ENCODE data around the gene ASB2.

Gene ASB2

GRCh38 chr14:94009767-94010166 lies 33.4 kb upstream of the ASB2 start:
- no peaks in the 10 kb centered on the region for H3K36me3 Mint-ChIP-seq (ENCODE audit: low read depth)
- no peak for DNase-seq
- no peak overlapping the region for H3K27ac Mint-ChIP-seq
- H3K27me3 Mint-ChIP-seq = peaks cover 13% of the 10 kb centered on the region
- H3K9me3 Mint-ChIP-seq = no peaks in the 10 kb centered on the region
- H3K4me3 Mint-ChIP-seq = no peak overlapping the region
- ATAC-seq = peak; percentile 59
- peaks cover 36% of the 10 kb centered on the region for H3K4me1 Mint-ChIP-seq

DNA sequence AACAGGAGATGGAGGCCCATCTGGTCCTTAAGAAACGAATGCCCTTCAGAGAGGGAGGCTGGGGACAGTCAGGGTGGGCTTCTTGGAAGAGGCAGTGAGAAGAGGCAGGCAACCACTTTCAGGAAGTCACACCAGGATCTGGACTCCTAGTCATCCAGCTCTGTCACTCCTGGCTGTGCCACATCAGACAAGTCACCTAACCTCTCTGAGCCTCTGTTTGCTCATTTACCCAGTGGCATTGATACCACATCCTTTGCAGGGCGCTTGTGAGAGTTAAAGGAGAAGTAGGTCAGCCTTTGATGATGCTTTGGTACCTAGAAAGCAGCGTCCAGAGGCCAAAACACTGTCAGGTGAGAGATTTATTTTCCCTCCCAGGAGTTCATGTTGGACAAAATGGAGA lies 31.9 kb upstream of the ASB2 start:
- no peaks in the 10 kb centered on the region for H3K9me3 Mint-ChIP-seq
- peaks cover 17% of the 10 kb centered on the region for H3K27me3 Mint-ChIP-seq
- DNase-seq = no peak
- H3K4me1 Mint-ChIP-seq = peaks cover 36% of the 10 kb centered on the region
- no peaks in the 10 kb centered on the region for H3K36me3 Mint-ChIP-seq (ENCODE audit: low read depth)
- H3K4me3 Mint-ChIP-seq = no peak overlapping the region
- no peak overlapping the region for H3K27ac Mint-ChIP-seq
- peak; percentile 57 for ATAC-seq

DNA sequence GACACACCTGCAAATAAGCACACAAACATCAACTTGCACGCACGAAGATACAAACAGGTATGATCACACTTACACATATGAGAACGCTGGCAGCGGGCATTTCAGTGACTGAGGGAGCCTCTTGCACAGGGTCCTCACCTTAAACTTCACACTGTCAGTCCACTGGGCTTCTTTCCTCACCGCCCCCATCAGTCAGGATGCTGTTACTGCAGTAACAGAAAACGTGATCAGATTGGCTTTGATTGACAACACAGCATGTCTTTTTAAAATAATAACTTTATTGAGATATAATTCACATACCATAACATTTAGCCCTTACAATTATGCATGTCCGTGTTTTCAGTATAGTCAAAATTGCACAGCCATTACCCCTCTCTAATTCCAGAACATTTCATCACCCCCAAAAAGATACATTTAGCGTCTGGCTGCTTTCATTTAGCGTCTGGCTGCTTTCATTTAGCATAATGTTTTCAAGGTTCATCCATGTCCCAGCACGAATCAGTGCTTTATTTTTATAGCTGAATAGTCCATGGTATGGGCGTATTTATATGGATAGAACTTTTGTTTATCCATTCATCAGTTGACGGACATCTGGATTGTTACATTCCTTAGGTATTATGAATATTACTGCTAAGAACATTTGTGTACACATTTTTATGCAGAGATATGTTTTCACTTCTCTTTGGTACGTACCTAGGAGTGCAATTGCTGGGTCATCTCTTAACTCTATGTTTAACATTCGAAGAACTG lies 29.1 kb upstream of the ASB2 start:
- Mint-ChIP-seq H3K27ac (no peak overlapping the region), H3K27me3 (peaks cover 19% of the 10 kb centered on the region), H3K4me3 (no peak overlapping the region), H3K9me3 (no peaks in the 10 kb centered on the region), H3K4me1 (peaks cover 24% of the 10 kb centered on the region), H3K36me3 (ENCODE audit: low read depth) (no peaks in the 10 kb centered on the region)
- no peak for DNase-seq
- ATAC-seq = no peak

- Mint-ChIP-seq H3K9me3 (no peaks in the 10 kb centered on the region), H3K27me3 (peaks cover 11% of the 10 kb centered on the region), H3K4me1 (peaks cover 17% of the 10 kb centered on the region), H3K4me3 (no peak overlapping the region), H3K27ac (no peak overlapping the region), H3K36me3 (ENCODE audit: low read depth) (no peaks in the 10 kb centered on the region)
- ATAC-seq (no peak), DNase-seq (no peak)
Measured at GRCh38 chr14:94004015-94004414, 27.6 kb upstream of the ASB2 start.

DNA sequence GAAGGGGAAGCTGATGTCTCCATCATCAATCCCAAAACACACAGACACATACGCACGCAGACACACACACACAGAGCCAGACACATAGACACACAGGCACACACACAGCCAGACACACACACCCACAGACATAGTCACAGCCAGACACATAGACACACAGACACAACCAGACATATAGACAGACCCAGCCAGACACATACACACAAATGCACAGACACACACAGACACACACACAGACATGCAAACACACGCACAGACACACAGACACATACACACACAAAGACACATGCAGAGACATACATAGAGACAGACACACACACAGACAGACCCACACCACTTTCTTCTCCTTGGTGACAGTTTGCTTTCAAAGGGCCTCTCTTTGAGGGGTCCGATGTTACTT lies 27.0 kb upstream of the ASB2 start:
- peaks cover 12% of the 10 kb centered on the region for H3K27me3 Mint-ChIP-seq
- DNase-seq (no peak), ATAC-seq (no peak)
- H3K9me3 Mint-ChIP-seq = no peaks in the 10 kb centered on the region
- H3K4me1 Mint-ChIP-seq = peaks cover 19% of the 10 kb centered on the region
- H3K4me3 Mint-ChIP-seq = no peak overlapping the region
- H3K36me3 Mint-ChIP-seq (ENCODE audit: low read depth) = no peaks in the 10 kb centered on the region
- no peak overlapping the region for H3K27ac Mint-ChIP-seq

DNA sequence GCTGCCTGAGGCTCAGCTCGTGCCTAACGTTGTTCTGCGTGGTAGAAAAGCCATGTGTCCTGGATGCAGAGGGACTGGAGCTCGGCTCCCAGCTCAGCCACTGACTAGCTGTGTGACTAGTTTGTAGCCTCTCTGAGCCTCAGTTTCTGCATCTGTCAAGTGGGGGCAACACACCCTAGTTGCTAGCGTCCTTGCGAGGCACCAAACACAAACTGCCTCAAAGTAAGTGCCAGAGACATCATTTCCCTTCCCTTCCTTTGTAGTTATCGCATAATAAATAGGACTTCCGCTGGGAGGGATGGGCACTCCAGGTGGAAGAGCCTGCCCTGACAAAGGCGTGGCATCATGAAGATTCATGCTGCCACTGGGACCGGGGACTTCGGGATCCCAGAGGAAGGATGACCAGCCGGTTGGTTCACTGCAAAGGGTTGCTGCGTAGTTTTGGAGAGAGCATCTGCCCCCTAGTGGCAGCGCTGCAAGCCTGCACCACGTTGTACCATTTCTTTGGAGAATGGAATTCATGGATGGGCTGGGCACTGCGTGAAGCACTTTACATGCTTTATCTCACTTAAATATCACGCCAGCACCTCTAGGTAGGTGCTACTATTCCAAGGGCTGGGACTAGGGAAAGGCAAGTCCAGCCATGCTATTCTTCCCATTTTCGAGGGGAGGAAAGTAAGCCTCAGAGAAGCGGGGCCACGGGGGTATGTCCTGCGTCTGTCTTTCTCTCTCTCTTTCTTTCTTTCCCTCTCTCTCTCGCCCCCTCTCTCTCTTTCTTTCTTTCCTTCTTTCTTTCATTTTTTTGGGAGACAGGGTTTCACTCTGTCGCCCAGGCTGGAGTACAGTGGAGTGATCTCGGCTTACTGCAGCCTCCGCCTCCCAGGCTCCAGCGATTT lies 25.4 kb upstream of the ASB2 start:
- Mint-ChIP-seq H3K36me3 (ENCODE audit: low read depth) (no peaks in the 10 kb centered on the region), H3K4me1 (peaks cover 30% of the 10 kb centered on the region), H3K27ac (peak overlapping the region; percentile 47), H3K4me3 (no peak overlapping the region), H3K27me3 (peaks cover 15% of the 10 kb centered on the region), H3K9me3 (no peaks in the 10 kb centered on the region)
- DNase-seq = peak; percentile 66
- peak; percentile 65 for ATAC-seq

- Mint-ChIP-seq H3K4me1 (peaks cover 32% of the 10 kb centered on the region), H3K36me3 (ENCODE audit: low read depth) (no peaks in the 10 kb centered on the region), H3K27ac (no peak overlapping the region), H3K4me3 (no peak overlapping the region), H3K9me3 (no peaks in the 10 kb centered on the region), H3K27me3 (peaks cover 15% of the 10 kb centered on the region)
- no peak for DNase-seq
- no peak for ATAC-seq
Measured at GRCh38 chr14:94001016-94001415, 24.6 kb upstream of the ASB2 start.

DNA sequence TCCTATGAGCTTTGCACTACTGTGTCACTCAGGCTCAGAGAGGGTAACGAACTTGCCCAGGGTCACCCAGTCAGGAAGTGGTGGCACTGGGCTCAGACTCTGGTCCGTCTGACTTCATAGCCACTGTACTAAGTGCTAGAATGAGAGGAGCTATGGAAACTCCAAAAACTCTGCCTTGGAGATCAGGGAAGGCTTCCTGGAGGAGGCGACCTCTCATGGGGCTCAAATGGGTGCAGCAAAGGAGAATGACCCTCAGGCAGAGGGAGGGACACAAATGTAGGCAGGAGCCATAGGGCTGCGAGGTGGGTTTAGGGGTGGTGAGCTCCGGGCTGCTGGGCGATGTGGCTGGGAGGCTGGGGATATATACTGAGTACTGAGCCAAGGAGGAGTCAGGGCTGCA lies 23.9 kb upstream of the ASB2 start:
- Mint-ChIP-seq H3K9me3 (no peaks in the 10 kb centered on the region), H3K27ac (peak overlapping the region; percentile 44), H3K27me3 (peaks cover 15% of the 10 kb centered on the region), H3K36me3 (ENCODE audit: low read depth) (no peaks in the 10 kb centered on the region), H3K4me3 (no peak overlapping the region), H3K4me1 (peaks cover 40% of the 10 kb centered on the region)
- ATAC-seq = no peak
- no peak for DNase-seq

DNA sequence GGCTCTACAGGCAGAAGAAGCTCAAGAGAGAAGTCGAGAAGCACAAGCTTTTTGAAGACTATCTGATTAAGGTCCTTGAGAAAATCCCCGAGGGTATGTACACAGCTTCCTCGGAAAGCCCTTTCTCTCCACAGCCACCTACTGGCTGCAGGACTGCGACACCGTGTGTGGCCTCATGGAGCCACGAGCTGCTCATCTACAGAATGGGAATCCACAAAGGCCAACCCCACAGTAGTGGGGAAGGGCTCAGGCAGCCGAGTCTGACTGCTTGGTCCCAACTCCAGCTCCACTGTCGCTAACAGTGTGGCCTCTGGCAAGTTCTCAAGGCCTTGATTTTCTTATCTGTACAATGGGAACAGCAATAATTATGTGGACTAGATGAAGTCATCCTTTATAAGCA lies 23.2 kb upstream of the ASB2 start:
- peak overlapping the region; percentile 67 for H3K27ac Mint-ChIP-seq
- H3K4me1 Mint-ChIP-seq = peaks cover 46% of the 10 kb centered on the region
- H3K36me3 Mint-ChIP-seq (ENCODE audit: low read depth) = no peaks in the 10 kb centered on the region
- no peak for DNase-seq
- H3K4me3 Mint-ChIP-seq = no peak overlapping the region
- no peaks in the 10 kb centered on the region for H3K9me3 Mint-ChIP-seq
- ATAC-seq = no peak
- peaks cover 9% of the 10 kb centered on the region for H3K27me3 Mint-ChIP-seq

DNA sequence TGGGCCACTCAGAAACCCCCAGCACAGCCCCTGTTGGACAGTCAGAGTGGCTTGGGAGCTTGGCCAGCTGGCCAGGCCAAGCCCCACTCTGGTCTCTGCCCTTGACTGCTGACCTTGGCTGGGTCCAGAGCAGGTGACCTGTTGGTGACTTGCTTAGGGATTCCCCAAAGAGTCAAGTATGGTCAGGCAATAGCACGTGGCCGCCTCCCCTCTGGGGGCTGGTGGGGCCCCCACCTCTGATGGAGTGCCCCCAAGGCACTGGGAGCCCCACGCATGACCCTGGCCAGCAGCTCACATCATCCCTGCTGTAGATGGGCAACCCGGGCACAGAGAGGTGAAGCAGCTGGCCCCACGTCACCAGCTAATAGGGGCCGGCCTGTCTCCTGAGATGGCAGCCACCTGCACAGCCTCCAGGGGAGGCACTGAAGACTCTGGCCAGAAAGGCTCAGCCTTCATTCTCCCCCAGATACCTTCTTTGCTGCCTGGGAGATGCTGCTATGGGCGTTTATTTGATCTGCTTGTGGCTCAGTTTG lies 22.6 kb upstream of the ASB2 start:
- Mint-ChIP-seq H3K27ac (peak overlapping the region; percentile 67), H3K27me3 (peaks cover 9% of the 10 kb centered on the region), H3K9me3 (no peaks in the 10 kb centered on the region), H3K4me1 (peaks cover 53% of the 10 kb centered on the region), H3K4me3 (no peak overlapping the region), H3K36me3 (ENCODE audit: low read depth) (no peaks in the 10 kb centered on the region)
- ATAC-seq = no peak
- no peak for DNase-seq

DNA sequence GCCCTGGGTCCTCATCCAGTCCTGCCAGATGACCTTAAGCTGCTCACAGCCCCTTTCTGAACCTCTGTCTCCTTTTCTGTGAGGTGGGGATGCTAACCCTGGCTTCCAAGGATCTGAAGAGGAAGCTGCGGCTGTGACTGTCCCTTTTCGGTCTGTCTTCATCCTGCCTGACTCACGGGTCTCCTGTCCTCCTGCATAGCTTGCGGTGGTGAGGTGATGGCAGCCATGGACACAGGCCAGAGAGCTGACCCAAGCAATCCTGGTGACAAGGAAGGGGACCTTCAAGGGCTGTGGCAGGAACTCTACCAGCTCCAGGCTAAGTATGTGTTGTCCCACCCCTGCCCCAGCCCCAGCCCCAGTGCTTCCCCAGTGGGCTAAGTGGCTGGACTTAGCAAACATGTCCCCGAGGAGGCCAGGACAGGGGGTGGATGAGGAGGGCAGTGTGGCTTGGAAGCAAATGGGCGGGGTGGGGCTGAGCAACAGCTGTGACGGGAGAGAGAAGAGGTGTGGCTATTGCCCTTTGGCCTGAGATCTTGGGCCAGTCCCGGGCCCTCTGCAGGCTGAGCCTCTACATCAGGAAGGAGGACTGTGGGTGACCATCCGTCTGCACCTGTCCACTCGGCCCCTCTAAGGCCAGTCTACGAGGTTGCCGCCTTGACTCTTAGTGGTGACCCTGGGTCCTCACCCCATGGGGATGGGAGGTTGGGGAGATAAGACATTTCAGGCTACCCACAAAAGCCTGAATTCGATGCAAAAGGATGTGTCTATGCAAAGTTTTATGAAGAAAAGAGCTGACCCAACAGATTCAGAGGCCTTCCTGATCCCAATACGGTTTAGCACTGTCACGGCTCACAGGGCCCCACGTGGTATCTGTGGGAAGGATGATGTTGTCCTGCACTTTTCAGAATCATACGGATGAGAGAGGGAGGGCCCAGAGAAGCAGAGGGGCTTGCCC lies 21.8 kb upstream of the ASB2 start:
- Mint-ChIP-seq H3K4me1 (peaks cover 58% of the 10 kb centered on the region), H3K9me3 (no peaks in the 10 kb centered on the region), H3K4me3 (no peak overlapping the region), H3K27ac (peak overlapping the region; percentile 8), H3K36me3 (ENCODE audit: low read depth) (no peaks in the 10 kb centered on the region), H3K27me3 (peaks cover 6% of the 10 kb centered on the region)
- ATAC-seq (no peak), DNase-seq (no peak)

DNA sequence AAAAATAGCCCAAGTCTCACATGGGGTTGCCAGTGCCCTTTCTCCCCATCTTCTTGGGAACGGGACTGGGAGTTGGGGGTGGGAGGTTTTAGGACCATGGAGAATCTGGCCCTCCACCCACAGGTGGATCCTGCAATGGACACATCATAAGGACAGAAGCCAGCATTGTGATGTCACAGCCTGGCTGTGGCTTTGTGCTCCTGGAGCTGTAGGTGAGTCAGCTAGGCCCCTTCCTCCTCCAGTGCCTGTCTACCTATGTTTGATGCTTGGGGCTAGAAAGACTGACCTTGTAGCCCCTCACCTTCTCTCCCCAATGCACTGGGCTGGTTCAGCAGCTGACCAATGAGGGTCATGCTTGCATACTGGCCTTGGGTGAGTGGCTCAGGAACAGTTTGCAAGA lies 20.7 kb upstream of the ASB2 start, which contains the start of gene CCDC197:
TSS of gene CCDC197 (plus strand) at position 220 of the 400 bp plus-strand sequence. CDS start 831 bp downstream, outside the sequence.
- H3K27ac Mint-ChIP-seq = peak within 1 kb of the TSS; percentile 81
- peaks cover 6% of the 10 kb centered on the region for H3K27me3 Mint-ChIP-seq
- H3K4me3 Mint-ChIP-seq = no peak within 1 kb of the TSS
- H3K4me1 Mint-ChIP-seq = peaks cover 59% of the 10 kb centered on the region
- DNase-seq (peak; percentile 26), ATAC-seq (peak; percentile 21)
- H3K36me3 Mint-ChIP-seq (ENCODE audit: low read depth) = no peaks in the 10 kb centered on the region
- H3K9me3 Mint-ChIP-seq = no peaks in the 10 kb centered on the region

GRCh38 chr14:93996130-93996695 lies 19.8 kb upstream of the ASB2 start:
- ATAC-seq (peak; percentile 11), DNase-seq (no peak)
- Mint-ChIP-seq H3K9me3 (no peaks in the 10 kb centered on the region), H3K4me1 (peaks cover 56% of the 10 kb centered on the region), H3K4me3 (no peak overlapping the region), H3K36me3 (ENCODE audit: low read depth) (no peaks in the 10 kb centered on the region), H3K27me3 (peaks cover 4% of the 10 kb centered on the region), H3K27ac (peak overlapping the region; percentile 81)
